GM10266 (cell line): Measurements from ENCODE around the gene AKR7A2.

Experiments
- DNase-seq: peaks from one replicate; pipeline ENCODE4 v3.0.0; 2012; ENCODE audit errors: extremely low spot score
- CTCF ChIP-seq: IDR thresholded peaks from 2 replicates; pipeline ENCODE4 v1.5.1; 2012; ENCODE audit warnings: mild to moderate bottlenecking, low read depth; ENCODE audit not compliant: control insufficient read depth, insufficient read depth; ENCODE audit errors: missing control alignments

Gene AKR7A2

GRCh38 chr1:19330449-19331135 lies 18.6 kb upstream of the AKR7A2 start:
- DNase-seq = no peak
- TF ChIP-seq CTCF = no peak

GRCh38 chr1:19329611-19330010 lies 17.7 kb upstream of the AKR7A2 start:
- no peak for DNase-seq
- TF ChIP-seq CTCF = no peak

- no peak for TF ChIP-seq CTCF
- no peak for DNase-seq
These were observed 17.2 kb upstream of the AKR7A2 start for GRCh38 chr1:19329188-19329587.

- DNase-seq = no peak
- TF ChIP-seq CTCF = no peak
These were observed 16.5 kb upstream of the AKR7A2 start for GRCh38 chr1:19328486-19328885.

- no peak for DNase-seq
- no peak for TF ChIP-seq CTCF
These were observed 15.8 kb upstream of the AKR7A2 start for GRCh38 chr1:19327736-19328135.

- DNase-seq = no peak
- TF ChIP-seq CTCF = no peak
These were observed 15.4 kb upstream of the AKR7A2 start for GRCh38 chr1:19327301-19327700.

- no peak for TF ChIP-seq CTCF
- no peak for DNase-seq
These were observed 14.8 kb upstream of the AKR7A2 start for GRCh38 chr1:19326748-19327065.
